ENCODE results near the gene L3MBTL1.
"Not testable (repeated sequence)": the region's sequence is repeated elsewhere in the genome, so short reads cannot be mapped to it uniquely, and the experiment has no call there.

The L3MBTL1 gene

DNA sequence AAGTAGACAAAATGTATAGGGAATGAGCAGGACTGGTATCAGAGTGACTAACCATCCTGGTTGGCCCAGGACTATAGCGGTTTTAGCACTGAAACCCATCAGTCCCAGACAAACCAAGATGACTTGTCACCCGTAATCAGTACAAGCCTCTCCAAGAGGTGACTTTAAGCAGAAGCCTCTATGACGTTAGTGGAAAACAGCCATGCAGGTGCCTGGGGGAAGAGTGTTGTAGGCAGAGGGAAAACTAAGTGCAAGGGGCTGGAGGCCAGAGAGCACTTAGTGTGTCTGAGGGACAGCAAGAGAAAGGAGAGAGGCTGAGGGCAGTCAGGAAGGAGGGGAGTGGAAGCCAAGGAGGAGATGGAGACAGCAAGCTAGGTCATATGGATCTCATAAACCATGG is 53.5 kb downstream of the L3MBTL1 start:
- DNase-seq, result no peak

DNA sequence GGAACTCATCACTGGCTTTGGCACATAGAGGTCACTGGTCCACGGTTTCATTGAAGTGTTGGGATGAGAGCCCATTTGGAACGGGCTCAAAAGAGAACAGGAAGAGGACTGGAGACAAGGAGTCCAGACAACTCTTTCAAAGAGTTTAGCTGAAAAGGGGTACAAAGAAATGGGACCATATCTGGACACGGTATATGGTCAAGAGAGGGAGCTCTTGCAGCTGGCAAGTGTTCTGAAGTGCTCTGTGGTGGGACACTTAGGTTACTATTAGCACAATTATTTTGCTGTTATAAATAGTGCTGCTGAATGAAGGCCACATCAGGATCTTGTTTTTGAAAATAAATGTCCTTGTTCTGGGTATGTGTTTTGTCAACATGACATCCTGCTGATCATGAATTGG is 55.9 kb downstream of the L3MBTL1 start:
- DNase-seq, result no peak

DNA sequence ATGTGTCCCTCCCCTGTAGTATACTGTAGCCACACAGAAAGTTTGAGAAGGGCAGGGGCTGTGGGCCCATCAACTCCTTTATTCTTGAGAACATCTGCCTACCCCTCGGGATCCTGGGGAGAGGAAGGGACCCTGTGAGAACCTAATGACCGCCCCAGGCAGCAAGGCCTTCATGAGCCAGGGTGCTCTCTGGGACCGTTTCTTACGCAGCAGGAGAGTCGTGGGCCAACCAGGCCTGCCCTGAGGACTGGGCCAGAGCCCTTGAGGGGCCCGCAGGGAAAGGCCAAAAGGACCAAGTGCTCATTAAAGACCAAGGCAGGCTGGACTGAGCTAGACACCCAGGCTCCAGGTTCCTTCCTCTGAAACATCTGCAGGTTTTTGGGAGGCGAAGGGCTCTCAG is 56.5 kb downstream of the L3MBTL1 start:
- no peak for DNase-seq

DNA sequence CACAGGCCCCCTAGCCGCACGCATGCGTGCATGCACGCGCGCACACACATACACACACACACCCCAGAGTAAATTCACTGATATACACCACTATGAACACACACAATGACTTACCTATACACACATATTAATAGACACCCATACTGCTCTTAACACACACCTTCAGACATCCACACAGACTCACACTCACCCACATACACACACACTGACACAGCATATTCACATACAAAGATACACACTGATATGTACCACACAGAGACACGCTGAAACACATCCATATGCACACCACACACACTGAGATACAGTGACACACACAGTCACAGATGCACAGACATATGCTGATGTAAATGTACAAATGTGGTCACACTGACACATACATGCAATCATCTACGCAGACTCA is 57.0 kb downstream of the L3MBTL1 start:
- no peak for DNase-seq

DNA sequence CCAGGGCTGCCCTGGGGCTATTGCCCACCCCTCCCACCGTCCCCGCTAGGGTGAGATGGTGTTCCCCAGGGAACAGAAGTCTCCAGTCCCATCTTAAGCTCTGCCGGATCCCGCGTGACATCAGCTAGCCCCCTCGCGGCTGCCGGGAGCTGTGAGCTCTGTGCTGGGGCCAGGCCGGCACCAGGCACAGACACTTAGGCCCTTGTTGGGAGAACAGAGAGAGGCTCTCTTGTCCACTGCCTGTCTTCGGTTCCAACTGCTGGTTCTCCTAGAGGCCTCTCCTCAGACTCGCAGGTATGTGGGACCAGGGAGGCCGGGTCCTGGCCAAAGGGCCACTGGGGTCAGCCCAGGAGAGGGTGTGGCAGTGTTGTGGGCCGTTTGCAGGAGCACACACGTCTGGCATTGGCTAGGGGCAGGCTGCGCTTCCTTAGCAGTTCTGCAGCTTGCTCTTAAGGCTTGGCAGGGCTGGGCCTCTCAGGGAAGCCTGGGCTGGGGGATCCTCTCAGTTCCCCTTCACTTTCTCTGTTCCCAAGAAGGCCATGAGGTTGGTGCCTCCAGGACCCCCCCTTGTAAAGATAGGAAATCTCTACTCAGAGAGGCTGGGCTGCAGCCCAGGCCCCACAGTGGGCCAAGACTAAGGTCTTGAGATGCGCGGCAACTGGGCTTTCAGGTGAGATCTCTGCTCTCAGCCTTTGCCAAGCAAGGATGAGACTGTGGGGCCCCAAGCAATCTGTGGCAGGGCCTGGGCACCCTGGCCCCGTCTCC is 57.7 kb downstream of the L3MBTL1 start:
- DNase-seq, result peak; percentile 9

DNA sequence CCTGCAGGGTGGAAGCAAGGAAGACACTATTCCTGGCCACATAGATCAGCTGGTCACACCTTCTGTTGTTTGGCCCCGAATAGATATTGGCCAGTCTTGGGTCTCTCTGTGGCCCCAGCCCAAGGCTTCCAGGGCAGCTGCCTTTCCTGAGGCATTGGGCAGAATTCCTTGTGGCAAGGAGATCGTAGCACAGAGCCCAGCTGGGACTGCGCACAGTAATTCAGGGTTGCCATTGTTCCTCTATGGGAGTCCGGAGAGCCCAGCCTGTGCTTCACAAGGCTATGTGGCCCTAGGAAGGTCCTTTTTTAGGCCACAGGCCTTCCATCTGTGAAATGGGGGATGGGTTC is 58.2 kb downstream of the L3MBTL1 start:
- DNase-seq, result no peak

DNA sequence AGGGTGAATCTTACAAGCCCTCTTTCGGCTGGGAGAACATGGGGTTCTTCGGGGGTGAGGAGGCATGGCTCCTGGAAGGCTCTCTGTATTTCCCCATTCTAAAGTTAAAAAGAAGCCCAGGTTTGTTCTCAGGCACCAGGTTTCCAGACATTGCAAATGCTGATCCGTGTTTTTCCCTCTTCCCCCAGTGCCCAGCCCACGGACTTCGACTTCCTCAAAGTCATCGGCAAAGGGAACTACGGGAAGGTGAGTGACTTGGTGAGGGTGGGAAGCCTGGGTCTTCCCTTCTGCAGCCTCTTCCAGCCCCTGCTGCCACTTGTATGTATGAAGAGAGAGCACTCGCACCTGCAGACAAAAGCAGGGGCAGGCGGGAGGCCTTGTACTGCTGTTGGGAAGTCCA is 60.0 kb downstream of the L3MBTL1 start:
- no peak for DNase-seq

DNA sequence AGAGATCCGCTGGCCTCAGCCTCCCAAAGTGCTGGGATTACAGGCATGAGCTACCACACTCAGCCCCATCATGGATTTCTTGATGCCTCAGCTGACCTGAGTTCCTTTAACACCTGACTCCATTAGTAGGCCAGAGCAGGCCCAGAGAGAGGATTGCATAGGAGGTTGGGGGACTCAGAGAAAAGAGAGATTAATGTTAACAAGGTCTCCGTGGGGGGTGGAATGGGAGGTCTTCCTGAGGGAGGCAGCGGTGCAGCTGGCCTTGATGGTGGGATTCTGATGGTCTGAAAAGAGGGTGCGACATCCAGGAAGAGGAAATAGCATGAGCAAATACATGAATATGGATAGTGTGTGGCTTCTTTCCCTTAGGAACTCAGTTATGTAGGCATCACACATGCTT is 61.2 kb downstream of the L3MBTL1 start:
- no peak for DNase-seq

DNA sequence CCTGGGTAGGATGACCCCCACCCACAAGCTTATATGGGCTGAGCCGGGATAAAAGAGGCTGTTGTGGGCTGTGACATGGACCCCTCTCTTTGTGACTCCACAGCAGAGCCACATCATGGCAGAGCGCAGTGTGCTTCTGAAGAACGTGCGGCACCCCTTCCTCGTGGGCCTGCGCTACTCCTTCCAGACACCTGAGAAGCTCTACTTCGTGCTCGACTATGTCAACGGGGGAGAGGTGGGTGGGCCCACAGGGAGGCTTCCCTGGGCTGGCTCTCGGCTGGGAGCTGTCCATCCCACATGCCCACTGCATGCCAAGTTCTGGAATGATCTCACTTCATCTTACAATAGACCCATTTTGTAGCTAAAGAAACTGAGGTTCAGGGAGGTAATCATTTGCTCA is 61.8 kb downstream of the L3MBTL1 start:
- DNase-seq, result no peak

DNA sequence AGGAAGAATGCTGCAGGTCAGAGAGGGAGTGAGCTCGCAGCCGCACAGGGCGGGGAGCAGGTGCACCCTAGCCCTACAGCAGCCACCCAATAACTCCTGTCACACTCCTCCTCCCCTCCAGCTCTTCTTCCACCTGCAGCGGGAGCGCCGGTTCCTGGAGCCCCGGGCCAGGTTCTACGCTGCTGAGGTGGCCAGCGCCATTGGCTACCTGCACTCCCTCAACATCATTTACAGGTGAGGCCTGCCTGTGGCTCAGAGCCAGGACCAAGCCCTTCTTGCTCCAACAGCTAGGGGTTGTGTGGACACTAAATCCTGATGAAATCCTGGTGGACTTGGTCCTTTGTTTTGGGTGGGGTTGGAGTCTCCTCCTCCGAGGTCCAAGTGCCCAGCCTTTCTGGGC is 63.0 kb downstream of the L3MBTL1 start:
- DNase-seq, result no peak

DNA sequence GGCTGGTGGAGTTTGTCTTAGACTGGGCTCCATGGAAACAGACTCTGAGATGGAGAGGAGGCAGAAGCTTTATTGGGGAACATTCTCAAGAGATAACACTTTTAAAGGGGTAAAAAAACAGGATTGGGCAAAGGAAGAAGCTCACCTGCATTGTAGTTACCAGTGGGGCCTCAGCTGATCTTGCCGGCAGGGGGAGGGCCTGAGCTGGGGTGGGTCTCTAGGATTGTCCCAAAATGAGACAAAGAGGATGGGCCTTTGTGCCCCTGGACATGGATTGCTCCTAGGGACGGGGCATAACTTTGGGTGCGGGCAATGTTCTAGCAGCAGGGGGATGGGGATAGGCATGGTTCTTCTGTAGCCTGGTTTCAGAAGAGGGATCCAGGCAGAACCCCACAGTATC is 63.8 kb downstream of the L3MBTL1 start:
- DNase-seq, result no peak

DNA sequence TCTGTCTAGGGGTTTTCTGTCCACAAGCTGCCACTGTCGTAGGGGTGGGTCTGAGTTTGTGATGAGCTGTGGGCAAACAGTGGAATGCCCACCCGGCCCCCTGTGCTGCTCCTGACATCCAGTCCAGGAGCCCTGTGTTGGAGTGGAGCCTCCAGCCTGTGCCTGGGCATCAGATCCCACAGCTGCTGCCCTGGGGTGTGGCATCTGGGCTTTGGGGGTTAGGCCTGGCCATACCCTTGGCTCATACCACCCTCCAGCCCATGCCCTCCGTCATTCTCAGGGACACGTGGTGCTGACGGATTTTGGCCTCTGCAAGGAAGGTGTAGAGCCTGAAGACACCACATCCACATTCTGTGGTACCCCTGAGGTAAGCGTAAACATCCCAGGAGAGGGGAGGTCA is 64.3 kb downstream of the L3MBTL1 start:
- DNase-seq, result no peak

DNA sequence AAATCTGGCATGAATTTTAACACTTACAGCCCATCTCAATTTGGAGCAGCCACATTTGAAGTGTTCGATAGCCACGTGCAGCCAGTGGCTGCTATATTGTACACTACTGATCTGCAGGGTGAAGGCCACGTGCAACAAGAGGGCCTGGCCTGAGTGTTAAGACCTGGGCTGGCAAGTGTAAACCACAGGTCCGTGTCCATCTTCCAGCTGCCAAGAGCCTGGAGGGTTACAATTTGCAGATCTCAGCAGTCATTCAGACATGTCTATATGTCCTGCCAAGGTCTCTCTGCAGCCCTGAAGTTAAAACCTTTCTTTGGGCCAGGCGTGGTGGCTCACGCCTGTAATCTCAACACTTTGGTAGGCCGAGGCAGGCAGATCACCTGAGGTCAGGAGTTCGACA is 65.4 kb downstream of the L3MBTL1 start:
- no peak for DNase-seq

DNA sequence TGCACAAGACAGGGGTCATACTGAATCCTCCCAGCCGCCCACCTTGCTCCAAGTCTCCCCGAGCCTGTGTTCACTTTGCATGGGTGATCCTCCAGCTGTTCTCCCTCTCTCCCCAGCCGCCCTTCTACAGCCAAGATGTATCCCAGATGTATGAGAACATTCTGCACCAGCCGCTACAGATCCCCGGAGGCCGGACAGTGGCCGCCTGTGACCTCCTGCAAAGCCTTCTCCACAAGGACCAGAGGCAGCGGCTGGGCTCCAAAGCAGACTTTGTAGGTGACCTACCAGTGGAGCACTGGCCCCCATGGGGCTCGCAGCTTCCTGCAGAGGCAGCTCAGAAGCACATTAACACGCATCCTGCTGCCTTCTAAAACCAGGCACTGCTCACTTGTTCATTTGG is 68.6 kb downstream of the L3MBTL1 start:
- DNase-seq, result no peak

DNA sequence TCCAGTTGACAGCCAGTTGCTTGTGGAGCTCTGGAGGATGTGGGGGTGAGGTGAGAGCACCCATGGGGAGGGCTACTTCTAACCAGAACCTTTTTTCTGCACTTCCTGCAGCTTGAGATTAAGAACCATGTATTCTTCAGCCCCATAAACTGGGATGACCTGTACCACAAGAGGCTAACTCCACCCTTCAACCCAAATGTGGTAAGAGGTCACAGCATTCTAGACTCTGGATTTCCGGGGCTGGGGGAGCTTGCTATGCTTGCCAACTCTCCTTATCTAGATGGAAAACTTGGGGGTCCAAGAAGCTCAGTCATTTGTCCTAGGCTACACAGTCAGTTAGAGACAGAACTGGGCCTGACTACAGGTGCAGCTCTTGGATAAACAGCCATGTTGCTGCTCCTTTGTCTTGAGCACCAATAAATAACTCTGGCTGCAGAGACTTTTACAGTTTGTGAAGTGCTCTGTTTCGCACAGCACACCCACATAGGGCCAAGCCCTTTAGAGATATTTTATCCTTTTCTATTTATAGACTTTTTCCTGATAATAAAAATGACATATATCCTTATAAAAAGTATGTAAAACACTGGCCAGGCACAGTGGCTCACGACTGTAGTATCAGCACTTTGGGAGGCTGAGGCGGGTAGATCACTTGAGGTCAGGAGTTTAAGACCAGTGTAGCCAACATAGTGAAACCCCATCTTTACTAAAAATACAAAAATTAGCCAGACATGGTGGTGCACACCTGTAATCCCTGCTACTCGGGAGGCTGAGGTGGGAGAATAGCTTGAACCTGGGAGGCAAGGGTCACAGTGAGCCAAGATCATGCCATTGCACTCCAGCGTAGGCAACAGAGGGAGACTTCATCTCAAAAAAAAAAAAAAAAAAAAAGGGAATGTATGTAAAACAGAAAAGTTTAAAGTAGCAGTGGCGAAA is 72.6 kb downstream of the L3MBTL1 start:
- DNase-seq, result no peak

DNA sequence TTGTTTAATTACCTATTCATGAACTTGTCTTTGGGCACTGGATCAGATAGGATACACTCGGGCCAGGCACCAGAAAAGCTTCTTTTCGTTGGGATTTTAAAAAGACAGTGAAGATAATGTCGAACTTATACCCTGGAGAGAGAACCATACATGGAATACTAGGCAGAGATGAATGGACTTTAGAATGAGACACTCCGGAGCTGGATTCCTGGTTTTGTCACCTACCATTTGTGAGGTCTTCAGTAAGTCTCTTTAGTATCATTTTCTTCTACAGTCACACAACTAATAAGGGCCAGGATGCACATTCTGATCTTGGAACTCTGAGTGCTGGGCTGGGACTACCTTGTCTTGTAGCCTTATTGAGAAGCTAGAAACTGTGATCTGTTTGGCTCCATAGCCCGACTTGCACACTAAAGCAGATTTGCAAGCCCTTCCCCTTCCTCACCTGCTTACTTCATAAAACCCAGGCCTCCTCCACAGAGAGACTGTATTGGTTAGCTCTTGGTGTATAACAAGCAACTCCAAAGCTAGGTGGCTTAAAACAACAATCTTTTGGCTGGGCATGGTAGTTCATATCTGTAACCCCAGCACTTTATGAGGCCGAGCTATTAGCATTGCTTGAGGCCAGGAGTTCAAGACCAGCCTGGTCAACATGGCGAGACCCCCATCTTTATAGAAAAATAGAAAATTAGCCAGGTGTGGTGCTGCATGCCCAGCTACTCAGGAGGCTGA is 75.8 kb downstream of the L3MBTL1 start:
- DNase-seq, result no peak

DNA sequence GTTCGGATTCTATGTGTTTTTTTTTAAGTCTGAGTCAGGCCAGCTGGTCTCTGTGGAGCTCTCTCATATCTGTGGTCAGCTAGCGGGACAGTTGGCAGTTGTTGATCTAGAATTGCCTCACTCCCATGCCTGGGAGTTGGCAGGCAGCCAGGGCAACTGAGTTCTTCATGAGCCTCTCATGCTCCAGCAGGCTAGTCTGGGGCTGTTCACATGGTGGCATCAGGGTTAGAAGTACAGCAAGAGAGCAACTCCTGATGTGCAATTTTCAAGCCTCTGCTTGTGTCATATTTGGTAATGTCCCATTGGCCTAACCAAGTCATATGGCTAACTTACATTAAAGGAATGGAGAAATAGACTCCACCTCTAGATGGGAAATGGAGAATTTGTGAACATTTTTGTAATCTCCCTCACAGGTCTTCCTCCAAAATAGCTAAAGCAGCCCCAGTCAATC is 76.5 kb downstream of the L3MBTL1 start:
- peak; percentile 13 for DNase-seq

DNA sequence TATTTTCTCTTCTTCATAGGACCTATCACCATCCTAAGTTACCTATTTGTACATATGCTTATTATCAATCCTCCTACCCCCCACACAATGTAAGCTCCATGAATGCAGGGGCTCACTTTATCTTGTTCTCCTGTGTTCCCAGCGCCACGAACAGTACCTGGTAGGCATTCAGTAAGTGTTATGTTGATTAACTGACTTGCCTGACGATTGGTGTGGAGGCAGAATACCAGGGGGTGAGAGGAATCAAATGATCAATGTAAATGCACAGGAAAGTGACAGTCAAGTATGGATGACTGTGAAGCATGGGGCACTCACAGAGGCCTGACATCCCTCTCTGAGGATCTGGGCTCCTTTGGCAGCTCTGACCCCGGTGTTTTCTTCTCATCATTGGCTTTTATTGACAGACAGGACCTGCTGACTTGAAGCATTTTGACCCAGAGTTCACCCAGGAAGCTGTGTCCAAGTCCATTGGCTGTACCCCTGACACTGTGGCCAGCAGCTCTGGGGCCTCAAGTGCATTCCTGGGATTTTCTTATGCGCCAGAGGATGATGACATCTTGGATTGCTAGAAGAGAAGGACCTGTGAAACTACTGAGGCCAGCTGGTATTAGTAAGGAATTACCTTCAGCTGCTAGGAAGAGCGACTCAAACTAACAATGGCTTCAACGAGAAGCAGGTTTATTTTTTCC is 77.1 kb downstream of the L3MBTL1 start:
- DNase-seq, result no peak

DNA sequence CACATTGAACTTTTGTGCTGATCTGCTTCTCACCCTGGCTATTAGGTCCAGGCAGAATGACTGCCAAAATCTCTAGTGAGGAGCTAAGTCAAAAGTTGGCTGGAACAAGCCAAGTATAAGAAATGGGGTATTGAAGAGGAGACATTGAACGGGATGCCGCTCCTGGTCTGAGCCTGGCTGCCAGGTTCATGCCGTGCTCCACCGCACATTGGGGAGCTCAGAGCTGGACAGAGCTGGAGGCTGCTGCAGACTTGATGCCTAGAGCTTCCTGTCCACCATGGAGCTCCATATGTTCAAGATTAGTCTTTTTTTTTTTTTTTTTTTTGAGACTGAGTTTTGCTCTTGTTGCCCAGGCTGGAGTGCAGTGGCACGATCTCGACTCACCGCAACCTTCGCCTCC is 79.1 kb downstream of the L3MBTL1 start:
- no peak for DNase-seq

DNA sequence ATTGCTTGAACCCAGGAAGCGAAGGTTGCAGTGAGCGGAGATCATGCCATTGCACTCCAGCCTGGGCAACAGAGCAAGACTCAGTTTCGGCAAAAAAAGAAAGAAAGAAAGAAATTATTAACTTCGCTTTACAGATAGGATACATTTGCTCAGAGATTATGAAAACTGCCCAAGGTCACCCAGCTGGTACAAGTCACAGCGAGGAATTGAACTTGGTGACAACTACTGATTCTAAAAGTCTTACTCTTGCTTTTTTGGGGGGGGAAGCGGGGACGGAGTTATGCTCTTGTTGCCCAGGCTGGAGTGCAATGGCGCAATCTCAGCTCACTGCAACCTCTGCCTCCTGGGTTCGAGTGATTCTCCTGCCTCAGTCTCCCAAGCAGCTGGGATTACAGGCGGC is 81.0 kb downstream of the L3MBTL1 start:
- not testable (repeated sequence) for DNase-seq

DNA sequence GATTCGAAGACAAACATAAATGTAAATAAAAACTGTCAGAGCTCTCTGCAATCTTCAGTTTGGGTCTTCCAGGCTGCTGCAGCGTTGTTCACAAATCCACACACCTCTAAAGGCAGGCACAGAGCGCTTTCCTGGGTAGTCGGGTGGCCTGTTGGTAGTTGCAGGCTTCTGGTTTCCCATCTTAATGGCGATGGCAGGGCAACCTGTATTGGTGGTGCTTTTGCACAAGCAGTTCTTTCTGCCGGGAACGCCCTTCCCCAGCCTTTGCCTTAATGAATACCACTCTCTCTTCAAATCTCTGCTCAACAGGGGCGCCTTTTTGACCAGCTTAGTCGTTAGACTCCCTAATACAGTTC is 82.5 kb downstream of the L3MBTL1 start:
- no peak for DNase-seq

DNA sequence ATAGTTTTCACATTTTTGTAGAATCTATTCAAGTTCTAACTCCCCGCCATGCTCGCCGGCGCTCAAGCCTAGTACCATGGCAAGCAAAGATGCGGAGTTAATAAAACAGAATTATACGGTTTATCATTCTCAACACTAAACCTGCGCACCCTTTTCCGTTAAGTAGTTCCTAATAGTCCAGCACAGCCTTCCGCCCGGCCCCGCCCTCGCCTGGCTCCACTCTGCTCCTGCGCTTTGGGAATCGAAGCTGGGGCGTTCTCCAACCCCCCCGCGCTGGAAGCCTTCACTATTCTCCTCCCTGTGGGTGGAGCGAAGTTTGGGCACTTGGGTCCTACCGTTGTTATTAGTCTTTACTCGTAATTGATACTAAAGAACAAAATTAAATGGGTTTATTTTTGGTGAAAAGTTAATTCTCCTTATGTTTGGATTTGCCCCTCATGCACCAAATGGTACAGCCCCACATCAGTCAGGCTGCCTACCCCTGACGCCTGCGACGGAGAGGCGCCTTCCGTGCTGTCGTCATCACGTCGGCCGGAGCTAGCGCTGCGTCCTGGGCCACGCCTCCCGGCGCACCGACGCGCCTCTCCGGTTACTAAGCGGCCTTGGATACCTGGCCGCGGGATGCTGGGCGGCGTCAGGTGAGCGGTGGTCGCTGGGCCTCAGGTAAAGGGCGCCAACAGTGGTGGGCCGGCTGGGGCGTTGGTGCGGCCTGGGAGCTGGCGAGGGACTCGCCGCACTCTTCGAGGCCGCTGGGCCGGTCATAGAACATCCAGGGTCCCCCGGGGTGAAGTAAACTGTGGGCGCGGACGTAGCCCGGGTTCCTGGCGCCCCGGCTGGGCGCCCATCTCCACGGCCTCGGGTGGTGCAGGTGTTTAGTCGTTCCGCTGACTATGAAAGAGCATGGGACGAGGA is 83.2 kb downstream of the L3MBTL1 start, which contains the start of gene IFT52:
TSS of gene IFT52 (plus strand) at position 546 of the 912 bp plus-strand sequence. CDS start 3,762 bp downstream, outside the sequence.
- DNase-seq, result peak; percentile 98
